SK-N-SH (cell line): Measurements from ENCODE around the gene CPPED1. TPM values are rescaled to one million over a fixed set of nuclear protein-coding genes. Genes with fewer than 3 reads are reported as not detected.

ENCODE experiments used
- CTCF ChIA-PET: fragments of 300-600, 350-600 bp; formaldehyde crosslinking; extraction: SDS; loops from one replicate; lab custom pipeline; 2021; lab: Yijun Ruan, JAX
- POLR2A ChIA-PET: fragments of 350-600 bp; sonication (Branson Sonifier 250); formaldehyde crosslinking; extraction: SDS; loops from one replicate; lab custom pipeline; 2020; ENCODE audit warnings: antibody characterized with exemption, inconsistent platforms; lab: Yijun Ruan, JAX
- DNase-seq: peaks from one replicate; pipeline ENCODE4 v3.0.0; 2012
- H2AFZ ChIP-seq: fragments of 200-600 bp; sonication (generic); 2 replicates; pipeline ENCODE4 v1.8.1; 2016; ENCODE audit warnings: antibody characterized with exemption, mild to moderate bottlenecking, low read depth
- H3F3A ChIP-seq: fragments of 200-600 bp; sonication (generic); replicated peaks from 2 replicates; pipeline ENCODE3; 2016; ENCODE audit warnings: antibody characterized with exemption, mild to moderate bottlenecking; ENCODE audit not compliant: insufficient read depth
- H3K27ac ChIP-seq, 2 experiments: fragments of 200-500 bp in 1 of 2; fragments of 200-600 bp in 1 of 2; sonication (Bioruptor generic) in 1 of 2; sonication (generic), shearing (Covaris generic) in 1 of 2; 2 replicates each; pipeline versions ENCODE4 v1.5.1 to v1.6.1; 2014 to 2016; ENCODE audit warnings: low read depth in 2 of 2, inconsistent platforms in 1 of 2, low read length in 1 of 2, mild to moderate bottlenecking in 1 of 2, mixed read lengths in 1 of 2
- H3K27me3 ChIP-seq: fragments of 200-600 bp; sonication (generic), shearing (Covaris generic); 2 replicates; pipeline ENCODE4 v1.6.1; 2016; ENCODE audit warnings: mixed run types; ENCODE audit not compliant: insufficient read depth
- H3K36me3 ChIP-seq, 2 experiments: fragments of 200-500 bp in 1 of 2; fragments of 200-600 bp in 1 of 2; sonication (Bioruptor generic) in 1 of 2; sonication (generic) in 1 of 2; replicated peaks in 1 of 2; 2 replicates each; pipeline versions ENCODE3 to v1.5.1; 2014 to 2016; ENCODE audit warnings: low read length in 1 of 2, mild to moderate bottlenecking in 1 of 2; ENCODE audit not compliant: insufficient read depth in 2 of 2, control insufficient read depth in 1 of 2
- H3K4me1 ChIP-seq, 2 experiments: fragments of 200-500 bp in 1 of 2; fragments of 200-600 bp in 1 of 2; sonication (Bioruptor generic) in 1 of 2; sonication (generic), shearing (Covaris generic) in 1 of 2; 2 replicates each; pipeline versions ENCODE4 v1.5.1 to v1.6.1; 2014 to 2016; ENCODE audit warnings: low read depth in 1 of 2, low read length in 1 of 2, mixed run types in 1 of 2; ENCODE audit not compliant: insufficient read depth in 2 of 2, control insufficient read depth in 1 of 2
- H3K4me2 ChIP-seq: fragments of 200-600 bp; sonication (generic), shearing (Covaris generic); 2 replicates; pipeline ENCODE4 v1.6.1; 2017; ENCODE audit warnings: mixed run types
- H3K4me3 ChIP-seq, 2 experiments: fragments of 200-500 bp in 1 of 2; fragments of 200-600 bp in 1 of 2; sonication (Bioruptor generic) in 1 of 2; sonication (generic), shearing (Covaris generic) in 1 of 2; 2 replicates each; pipeline versions ENCODE4 v1.5.1 to v1.8.1; 2014 to 2016; ENCODE audit warnings: low read depth in 2 of 2, inconsistent platforms in 1 of 2, low read length in 1 of 2, mild to moderate bottlenecking in 1 of 2, mixed read lengths in 1 of 2, moderate library complexity in 1 of 2
- H3K79me2 ChIP-seq: fragments of 200-600 bp; sonication (generic); 2 replicates; pipeline ENCODE4 v1.8.1; 2017; ENCODE audit warnings: mild to moderate bottlenecking; ENCODE audit not compliant: insufficient read depth
- H3K9ac ChIP-seq: fragments of 200-600 bp; sonication (generic); 2 replicates; pipeline ENCODE4 v1.6.1; 2017; ENCODE audit warnings: mixed run types
- H3K9me2 ChIP-seq: fragments of 200-600 bp; sonication (generic); 2 replicates; pipeline ENCODE4 v1.6.1; 2017; ENCODE audit warnings: mixed run types
- H3K9me3 ChIP-seq: fragments of 200-600 bp; sonication (generic); 2 replicates; pipeline ENCODE4 v1.6.1; 2017; ENCODE audit warnings: mixed run types, mild to moderate bottlenecking, moderate library complexity
- H4K20me1 ChIP-seq: fragments of 200-600 bp; sonication (generic); 2 replicates; pipeline ENCODE4 v1.6.1; 2017; ENCODE audit warnings: mild to moderate bottlenecking, mixed run types; ENCODE audit not compliant: insufficient read depth
- EP300 ChIP-seq, 2 experiments: IDR thresholded peaks; 2 replicates each; pipeline versions ENCODE4 v1.4.0 to v1.6.1; 2012; ENCODE audit warnings: borderline replicate concordance in 1 of 2, low read depth in 1 of 2, low read length in 1 of 2
- EZH2phosphoT487 ChIP-seq: fragments of 200-600 bp; sonication (generic); IDR thresholded peaks from 2 replicates; pipeline ENCODE4 v1.6.1; 2017; ENCODE audit warnings: low read depth, mixed run types, mild to moderate bottlenecking, antibody characterized with exemption, moderate library complexity, borderline replicate concordance
- FOSL2 ChIP-seq: IDR thresholded peaks from 2 replicates; pipeline ENCODE4 v1.4.0; 2012; ENCODE audit warnings: low read depth, mild to moderate bottlenecking, moderate library complexity, borderline replicate concordance
- FOXJ3 ChIP-seq: sonication (generic); formaldehyde crosslinking; IDR thresholded peaks from 2 replicates; pipeline ENCODE4 v1.5.1; 2020; ENCODE audit warnings: mild to moderate bottlenecking, missing genetic modification reagents
- FOXM1 ChIP-seq: IDR thresholded peaks from 2 replicates; pipeline ENCODE4 v1.4.0; 2012; ENCODE audit warnings: low read depth, mild to moderate bottlenecking
- IRF3 ChIP-seq: fragments of 150-350 bp; IDR thresholded peaks from 2 replicates; pipeline ENCODE4 v1.6.1; 2016; ENCODE audit warnings: mild to moderate bottlenecking, low read depth, low read length
- JUND ChIP-seq: IDR thresholded peaks from 2 replicates; pipeline ENCODE4 v1.4.0; 2012
- MAX ChIP-seq: IDR thresholded peaks from 2 replicates; pipeline ENCODE4 v1.4.0; 2012; ENCODE audit warnings: low read depth
- MEF2A ChIP-seq: IDR thresholded peaks from 2 replicates; pipeline ENCODE4 v1.4.0; 2012; ENCODE audit warnings: low read depth, borderline replicate concordance
- MXI1 ChIP-seq: IDR thresholded peaks from 2 replicates; pipeline ENCODE4 v1.6.1; 2012; ENCODE audit warnings: mild to moderate bottlenecking, low read depth, low read length, improper control_type of control experiment
- NRF1 ChIP-seq: IDR thresholded peaks from 2 replicates; pipeline ENCODE4 v1.6.1; 2012; ENCODE audit warnings: low read depth, mild to moderate bottlenecking, low read length
- POLR2AphosphoS5 ChIP-seq: IDR thresholded peaks from 2 replicates; pipeline ENCODE4 v1.6.1; 2012; ENCODE audit warnings: low read depth, low read length
- RAD21 ChIP-seq: IDR thresholded peaks from 2 replicates; pipeline ENCODE4 v1.6.1; 2012; ENCODE audit warnings: mild to moderate bottlenecking, low read length
- REST ChIP-seq: IDR thresholded peaks from 2 replicates; pipeline ENCODE4 v1.6.1; 2012; ENCODE audit warnings: mild to moderate bottlenecking, low read depth, low read length, moderate library complexity
- TAF1 ChIP-seq: IDR thresholded peaks from 2 replicates; pipeline ENCODE4 v1.6.1; 2012; ENCODE audit warnings: low read depth, mild to moderate bottlenecking, low read length, moderate library complexity, borderline replicate concordance
- USF1 ChIP-seq: IDR thresholded peaks from 2 replicates; pipeline ENCODE4 v1.4.0; 2012; ENCODE audit warnings: low read depth, borderline replicate concordance
- USF2 ChIP-seq: fragments of 150-350 bp; IDR thresholded peaks from 2 replicates; pipeline ENCODE4 v1.6.1; 2017; ENCODE audit warnings: antibody characterized with exemption, low read length, low read depth, borderline replicate concordance
- YY1 ChIP-seq: IDR thresholded peaks from 2 replicates; pipeline ENCODE4 v1.4.0; 2012; ENCODE audit warnings: low read depth, mild to moderate bottlenecking
- WGBS: methylation state at CpG from one replicate; pipeline ENCODE4 v1.1.6; 2017; ENCODE audit warnings: low lambda C conversion rate; 5-methylcytosine and 5-hydroxymethylcytosine counted together
- polyA plus RNA-seq, 3 experiments: library from polyadenylated mRNA; depleted of rRNA; stranded (reverse); fragments of >200 nt; gene quantifications; 2 replicates each; pipeline ENCODE4 v1.2.3, GENCODE V29; 2012

Gene CPPED1
- polyA plus RNA-seq, 1 of the 3 experiments (the other 2 are of a cell fraction): 11.9 TPM

- peaks cover 0 to 17% of the 10 kb centered on the region in 2 experiments; a peak in 3 of 4 replicates for H3K4me1 ChIP-seq
- POLR2A ChIA-PET: no interaction called here
- 0 out of 2 replicates have a peak, but pooled peaks cover 10% of the 10 kb centered on the region for H3K9me3 ChIP-seq
- peaks cover 0 to 4% of the 10 kb centered on the region in 2 experiments for H3K36me3 ChIP-seq
- WGBS: 92% methylated on average over 5 of the region's 5 CpGs
- TF ChIP-seq MAX (no peak), MEF2A (no peak), FOXJ3 (CRISPR knock-in tag) (no peak), TAF1 (no peak), FOSL2 (no peak), REST (no peak), JUND (no peak), POLR2AphosphoS5 (no peak), EZH2phosphoT487 (no peak), IRF3 (no peak), EP300 (IDR thresholded peaks at IDR 0.05; ENCODE audit: borderline replicate concordance in 1 of 2, low read depth in 1 of 2, low read length in 1 of 2) (no peak), MXI1 (no peak), YY1 (no peak), RAD21 (no peak), USF1 (no peak), USF2 (no peak), NRF1 (no peak), FOXM1 (no peak)
- no peaks in the 10 kb centered on the region for H3K9me2 ChIP-seq
- H3K79me2 ChIP-seq: peaks cover 44% of the 10 kb centered on the region
- H3K27ac ChIP-seq: peak overlapping the region in 1 of 2 experiments; percentile 86; a peak in 2 of 4 replicates
- no peaks in the 10 kb centered on the region for H3K27me3 ChIP-seq
- H2AFZ ChIP-seq: no peak overlapping the region
- H3K4me2 ChIP-seq: peak overlapping the region; percentile 62; the same call in 1 of the 2 replicates
- no peaks in the 10 kb centered on the region for H4K20me1 ChIP-seq
- no peak for DNase-seq
- peaks cover 21% of the 10 kb centered on the region for H3F3A ChIP-seq
- H3K9ac ChIP-seq: no peak overlapping the region
- CTCF ChIA-PET: no interaction called here
- no peak overlapping the region for H3K4me3 ChIP-seq
These were observed 75.2 kb downstream of the CPPED1 start for GRCh38 chr16:12728469-12728868.
